Stimulated activated CD4-positive, alpha-beta T cell treated with anti-CD3 and anti-CD28 coated beads, Interleukin-12 subunit alpha, Interleukin-12 subunit beta, amount 100 ng/mL, for 48 hours (primary cell): ENCODE data around the gene DYNLT1.

Experiments
- DNase-seq, 3 donors: peaks; one replicate each; pipeline ENCODE4 v3.0.0-alpha.2; 2020; ENCODE audit warnings: low read depth in 2 of 3, low spot score in 1 of 3

The DYNLT1 gene

DNA sequence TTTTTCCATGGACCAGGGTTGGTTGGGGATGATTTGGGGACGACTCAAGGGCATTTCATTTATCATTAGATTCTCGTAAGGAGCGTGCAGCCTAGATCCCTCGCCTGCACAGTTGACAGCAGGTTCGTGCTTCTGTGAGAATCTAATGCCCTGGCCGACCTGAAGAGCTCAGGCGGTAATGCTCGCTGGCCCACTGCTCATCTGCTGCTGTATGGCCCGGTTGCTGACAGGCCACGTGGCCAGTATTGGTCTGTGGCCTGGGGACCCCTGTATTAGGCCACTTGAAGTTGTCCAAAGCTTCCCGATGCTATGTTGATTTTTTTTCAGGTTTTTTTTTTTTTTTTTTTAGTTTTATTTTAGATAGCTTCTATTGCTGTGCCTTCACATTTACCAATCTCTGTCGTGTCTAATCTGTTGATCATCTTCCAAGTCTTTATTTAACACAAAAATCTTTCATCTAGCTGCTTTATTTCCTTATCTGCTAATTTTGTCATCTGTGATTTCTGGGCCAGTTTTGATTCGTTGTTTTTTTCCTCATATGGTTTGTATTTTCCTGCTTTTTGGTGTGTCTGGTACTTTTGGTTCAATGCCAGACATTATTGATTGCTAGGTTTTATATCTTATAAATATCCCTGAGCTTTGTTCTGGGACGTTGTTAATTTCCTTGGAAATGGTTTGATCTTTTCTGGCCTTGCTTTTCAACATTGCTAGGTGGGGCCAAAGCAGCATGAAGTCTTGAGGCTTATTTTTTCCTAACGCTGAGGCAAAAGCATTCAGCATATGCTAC is 41.1 kb downstream of the DYNLT1 start:
- no peak for DNase-seq

DNA sequence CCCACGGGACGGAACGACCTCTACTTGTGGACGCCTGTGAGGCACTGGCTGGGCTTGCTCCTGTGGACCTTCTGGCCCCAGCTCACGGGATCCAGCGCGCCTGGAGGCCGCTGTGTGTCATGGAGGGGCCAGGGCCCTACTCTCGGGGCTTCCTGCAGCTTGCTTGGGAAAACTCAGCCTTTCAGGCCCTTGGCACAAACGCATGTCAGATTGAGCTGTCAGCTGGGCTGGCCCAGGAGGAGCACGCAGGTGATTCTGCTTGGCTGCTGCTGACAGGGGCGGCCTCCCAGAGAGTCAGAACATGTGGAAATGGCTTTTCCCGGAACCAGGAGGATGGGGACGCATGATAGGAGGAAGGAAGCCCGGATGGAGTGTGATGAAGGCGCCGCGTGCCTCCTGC is 44.9 kb downstream of the DYNLT1 start:
- no peak for DNase-seq

DNA sequence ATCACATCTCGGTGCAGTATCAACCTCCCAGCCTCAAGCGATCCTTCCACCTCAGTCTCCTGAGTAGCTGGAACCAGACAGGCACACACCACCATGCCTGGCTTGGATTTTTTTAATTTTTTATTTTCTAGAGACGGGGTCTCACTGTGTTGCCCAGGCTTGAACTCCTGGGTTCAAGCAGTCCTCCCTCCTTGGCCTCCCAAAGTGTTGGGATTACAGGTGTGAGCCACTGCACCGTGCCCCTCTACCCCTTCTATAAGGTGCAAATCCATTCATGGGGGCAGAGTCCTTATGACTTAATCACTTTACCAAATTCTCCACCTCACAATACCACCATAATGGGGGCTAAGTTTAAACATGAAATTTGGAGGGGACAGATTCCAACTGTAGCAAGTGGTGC is 47.0 kb downstream of the DYNLT1 start:
- DNase-seq: no peak

DNA sequence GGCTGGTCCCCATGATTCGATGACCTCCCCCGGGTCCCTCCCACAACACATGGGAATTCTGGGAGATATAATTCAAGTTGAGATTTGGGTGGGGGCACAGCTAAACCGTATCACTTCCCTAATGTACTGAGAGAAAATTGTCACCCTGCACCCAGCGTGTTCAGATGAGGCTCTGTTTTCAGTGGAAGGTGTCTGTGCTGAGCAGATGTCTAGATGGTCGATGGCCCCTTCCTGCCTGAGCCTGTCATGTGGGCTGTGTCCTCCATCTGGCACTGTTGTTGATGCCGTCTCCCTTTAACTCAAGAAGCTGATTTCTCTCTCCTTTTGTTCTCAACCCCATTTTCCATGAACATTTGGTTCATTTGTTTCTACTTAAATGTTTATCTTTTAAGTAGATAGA is 47.7 kb downstream of the DYNLT1 start:
- DNase-seq: no peak

DNA sequence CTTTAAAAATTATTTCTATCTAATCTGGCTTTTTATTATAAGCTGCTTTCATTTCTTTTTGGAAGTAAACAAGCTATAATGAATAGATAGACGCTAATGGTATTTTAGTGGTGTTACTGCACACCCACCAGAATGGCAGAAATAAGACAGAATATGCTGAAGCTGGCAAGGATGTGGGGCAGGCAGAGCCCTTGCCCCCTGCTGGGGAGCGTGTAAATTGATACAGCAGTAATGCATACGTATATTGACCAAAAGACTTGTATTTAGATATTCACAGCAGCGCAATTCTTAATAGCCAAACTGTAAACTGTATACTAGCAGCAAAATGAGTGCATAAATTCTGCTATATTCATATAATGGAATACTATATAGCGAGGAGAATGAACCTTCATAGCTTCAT is 49.3 kb downstream of the DYNLT1 start:
- DNase-seq: no peak

DNA sequence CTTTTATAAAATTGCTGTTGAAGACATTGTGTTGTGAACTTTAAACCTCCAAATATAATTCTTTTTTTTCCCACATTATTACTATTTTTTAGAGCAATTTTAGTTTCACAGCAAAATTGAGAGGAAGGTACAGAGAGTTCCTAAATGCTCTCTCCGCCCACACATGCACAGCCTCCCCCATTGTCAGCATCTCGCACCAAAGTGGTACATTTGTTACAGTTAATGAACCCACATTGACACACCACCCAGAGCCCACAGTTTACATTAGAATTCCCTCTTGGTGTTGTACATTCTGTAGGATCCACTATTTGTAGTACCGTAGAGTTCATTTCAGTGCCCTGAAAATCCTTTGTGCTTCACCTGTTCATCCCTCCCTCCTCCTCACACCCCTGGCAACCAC is 50.9 kb downstream of the DYNLT1 start:
- DNase-seq: no peak

DNA sequence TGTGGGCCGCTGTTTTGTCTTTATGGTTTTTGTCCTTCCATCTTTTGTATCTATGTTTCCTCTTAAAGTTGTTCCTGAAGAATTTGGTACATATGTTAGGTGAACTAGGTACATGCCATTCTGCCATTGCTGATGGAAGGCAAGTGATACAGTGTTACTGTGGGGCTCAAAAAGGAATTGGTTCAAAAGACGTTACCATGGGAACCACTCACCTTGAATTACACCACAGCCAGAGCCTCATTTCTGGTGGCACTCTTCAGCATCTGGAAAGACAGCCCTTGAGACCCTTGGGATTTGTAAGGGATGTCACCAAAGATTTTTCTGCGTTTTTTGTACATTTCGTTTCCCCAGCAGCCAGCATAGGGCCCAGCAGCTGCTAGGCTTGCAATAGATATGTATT is 52.7 kb downstream of the DYNLT1 start:
- DNase-seq: no peak

DNA sequence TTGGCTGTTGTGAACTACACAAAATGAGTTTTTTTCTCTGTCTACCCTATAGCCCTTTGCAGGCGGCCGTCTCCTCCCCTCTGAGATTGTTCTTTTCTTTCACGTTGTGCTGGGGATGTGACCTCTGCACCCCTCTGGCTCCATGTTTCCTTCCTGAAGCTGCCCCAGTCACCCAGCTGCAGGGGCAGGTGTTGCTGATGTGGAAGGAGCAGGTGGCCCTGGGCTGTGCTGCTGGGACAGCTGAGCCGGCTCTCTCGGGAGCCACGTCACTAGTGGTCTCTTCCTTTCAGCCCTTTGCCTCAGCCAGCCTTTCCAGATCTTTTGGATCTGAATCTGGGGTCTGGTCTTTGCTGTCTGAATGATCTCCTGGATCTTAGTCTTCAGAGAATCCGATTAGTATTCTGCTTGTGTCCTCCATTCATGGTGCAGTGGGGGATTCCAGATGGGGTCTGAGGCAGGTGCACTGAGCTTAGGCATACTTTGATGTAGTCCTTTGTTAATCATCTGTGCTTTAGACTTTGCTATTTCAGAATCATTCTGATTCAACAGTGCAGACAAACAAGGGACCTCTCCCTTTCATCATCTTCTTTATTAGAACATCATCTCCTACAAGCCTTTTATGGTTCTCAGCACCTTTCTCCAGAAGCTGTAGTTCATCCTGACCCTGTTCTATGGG is 53.3 kb downstream of the DYNLT1 start:
- no peak for DNase-seq

DNA sequence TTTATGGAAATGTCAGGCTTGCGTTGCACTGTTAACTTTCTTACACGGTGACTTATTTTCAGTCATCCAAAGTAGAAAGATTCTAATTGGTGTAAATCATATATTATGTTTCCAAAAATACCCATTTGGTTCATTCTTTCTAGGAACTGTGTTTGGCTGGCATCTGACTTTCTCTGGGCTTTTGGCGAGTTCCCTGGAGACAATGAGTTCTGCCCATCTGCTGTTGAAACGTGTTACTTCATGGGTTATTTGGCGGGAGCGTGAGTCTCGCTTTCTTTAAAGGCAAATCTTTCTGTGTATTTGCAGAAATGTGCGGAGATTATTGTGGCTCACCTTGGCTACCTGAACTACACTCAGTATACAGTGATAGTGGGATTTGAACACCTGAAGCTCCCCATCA is 55.2 kb downstream of the DYNLT1 start:
- DNase-seq: no peak

DNA sequence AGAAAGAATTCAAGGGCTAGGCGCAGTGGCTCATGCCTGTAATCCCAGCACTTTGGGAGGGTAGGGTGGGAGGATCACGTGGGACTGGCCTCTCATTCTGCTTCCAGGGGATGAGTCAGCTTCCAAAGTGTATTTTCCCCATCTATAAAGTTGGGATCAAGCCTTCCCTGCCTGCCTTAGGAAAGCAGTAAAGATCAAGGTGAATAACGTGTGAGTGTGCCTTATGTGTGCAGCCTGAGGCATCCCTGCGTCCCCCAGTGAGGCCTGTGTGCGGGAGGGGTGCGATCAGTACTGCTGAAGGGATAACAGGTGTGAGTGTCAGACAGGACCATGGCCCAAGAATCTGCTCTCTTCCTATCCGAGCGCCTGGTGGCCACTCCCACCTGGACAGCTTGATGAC is 57.9 kb downstream of the DYNLT1 start:
- DNase-seq: no peak
